Body of pancreas (tissue), 4 donors: ENCODE results near the gene KPNA3.

Experiments
- CTCF ChIP-seq, 7 experiments: fragments of 450-650 bp in 4 of 7; fragments of 200-600 bp in 3 of 7; sonication (generic) in 3 of 7; IDR thresholded peaks; one replicate each; pipeline ENCODE4 v1.5.1; 2016 to 2019; ENCODE audit warnings: antibody characterized with exemption in 7 of 7
- POLR2A ChIP-seq, 3 donors: fragments of 450-650 bp; IDR thresholded peaks; one replicate each; pipeline ENCODE4 v1.6.1; 2016; ENCODE audit warnings: antibody characterized with exemption in 3 of 3, mild to moderate bottlenecking in 2 of 3

DNA sequence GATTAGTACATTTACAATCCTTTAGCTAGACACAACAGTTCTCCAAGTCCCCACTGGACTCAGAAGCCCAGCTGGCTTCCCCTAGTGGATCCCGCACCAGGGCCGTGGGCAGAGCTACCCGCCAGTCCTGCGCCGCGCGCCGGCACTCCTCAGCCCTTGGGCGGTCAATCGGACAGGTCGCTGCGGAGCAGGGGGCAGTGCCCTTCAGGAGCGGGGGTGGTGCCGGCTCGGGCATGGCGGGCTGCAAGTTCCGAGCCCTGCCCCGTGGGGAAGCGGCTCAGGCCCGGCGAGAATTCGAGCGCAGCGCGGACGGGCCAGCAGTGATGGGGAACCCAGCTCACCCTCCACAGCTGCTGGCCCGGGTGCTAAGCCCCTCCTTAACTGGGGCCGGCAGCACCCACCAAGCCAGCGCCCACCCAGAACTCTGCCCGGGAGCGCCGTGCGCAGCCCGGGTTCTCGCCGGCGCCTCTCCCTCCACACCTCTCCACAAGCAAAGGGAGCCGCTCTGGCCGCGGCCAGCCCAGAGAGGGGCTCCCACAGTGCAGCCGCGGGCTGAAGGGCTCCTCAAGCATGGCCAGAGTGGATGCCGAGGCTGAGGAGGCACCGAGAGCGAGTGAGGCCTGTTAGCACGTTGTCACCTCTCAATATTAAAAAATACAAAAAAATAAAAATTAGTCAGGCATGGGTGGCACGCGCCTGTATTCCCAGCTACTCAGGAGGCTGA lies 114.1 kb downstream of the KPNA3 start:
- TF ChIP-seq CTCF (IDR thresholded peaks at IDR 0.05) = no peak
- no peak for TF ChIP-seq POLR2A (IDR thresholded peaks at IDR 0.05)
